ENCODE data around the gene RP2. TPM values are rescaled to one million over a fixed set of nuclear protein-coding genes. Genes with fewer than 3 reads are reported as not detected.

Gene RP2
- total and polyA plus RNA-seq, 9 donors, result 4.8 to 9.5 (median 7.0) TPM

GRCh38 chrX:46920235-46920634, 83.4 kb downstream of the RP2 start:
- Histone ChIP-seq H3K27me3 (no peaks in the 10 kb centered on the region), H3K36me3 (no peaks in the 10 kb centered on the region), H3K4me1 (ENCODE audit: insufficient read depth) (no peaks in the 10 kb centered on the region), H3K4me3 (no peak overlapping the region), H3K9me3 (no peaks in the 10 kb centered on the region), H3K27ac (no peak overlapping the region)
- WGBS, 3 donors, result 57 to 66% (median 64%) methylated on average over 4 of the region's 4 CpGs
- TF ChIP-seq EP300 (IDR thresholded peaks at IDR 0.05) (no peak), POLR2A (IDR thresholded peaks at IDR 0.05) (no peak)
- TF ChIP-seq, protein P1, sequence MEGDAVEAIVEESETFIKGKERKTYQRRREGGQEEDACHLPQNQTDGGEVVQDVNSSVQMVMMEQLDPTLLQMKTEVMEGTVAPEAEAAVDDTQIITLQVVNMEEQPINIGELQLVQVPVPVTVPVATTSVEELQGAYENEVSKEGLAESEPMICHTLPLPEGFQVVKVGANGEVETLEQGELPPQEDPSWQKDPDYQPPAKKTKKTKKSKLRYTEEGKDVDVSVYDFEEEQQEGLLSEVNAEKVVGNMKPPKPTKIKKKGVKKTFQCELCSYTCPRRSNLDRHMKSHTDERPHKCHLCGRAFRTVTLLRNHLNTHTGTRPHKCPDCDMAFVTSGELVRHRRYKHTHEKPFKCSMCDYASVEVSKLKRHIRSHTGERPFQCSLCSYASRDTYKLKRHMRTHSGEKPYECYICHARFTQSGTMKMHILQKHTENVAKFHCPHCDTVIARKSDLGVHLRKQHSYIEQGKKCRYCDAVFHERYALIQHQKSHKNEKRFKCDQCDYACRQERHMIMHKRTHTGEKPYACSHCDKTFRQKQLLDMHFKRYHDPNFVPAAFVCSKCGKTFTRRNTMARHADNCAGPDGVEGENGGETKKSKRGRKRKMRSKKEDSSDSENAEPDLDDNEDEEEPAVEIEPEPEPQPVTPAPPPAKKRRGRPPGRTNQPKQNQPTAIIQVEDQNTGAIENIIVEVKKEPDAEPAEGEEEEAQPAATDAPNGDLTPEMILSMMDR (IDR thresholded peaks at IDR 0.05), result no peak
- no peak for DNase-seq
- intact Hi-C loops (cut with DNase I), result no loop called here

- 65 to 77% (median 76%) methylated on average over 1 of the region's 1 CpG for WGBS, 3 donors
- intact Hi-C loops (cut with DNase I), result no loop called here
- Histone ChIP-seq H3K27ac (no peak overlapping the region), H3K4me1 (ENCODE audit: insufficient read depth) (no peaks in the 10 kb centered on the region), H3K36me3 (no peaks in the 10 kb centered on the region), H3K27me3 (no peaks in the 10 kb centered on the region), H3K4me3 (no peak overlapping the region), H3K9me3 (no peaks in the 10 kb centered on the region)
- TF ChIP-seq EP300 (IDR thresholded peaks at IDR 0.05), result no peak
- no peak for TF ChIP-seq POLR2A (IDR thresholded peaks at IDR 0.05)
- TF ChIP-seq, protein P1 (IDR thresholded peaks at IDR 0.05), result no peak
- no peak for DNase-seq
Measured at GRCh38 chrX:46922611-46923010, 85.8 kb downstream of the RP2 start.

GRCh38 chrX:46927718-46928117, 90.9 kb downstream of the RP2 start:
- TF ChIP-seq EP300 (IDR thresholded peaks at IDR 0.05), result no peak
- Histone ChIP-seq H3K4me1 (ENCODE audit: insufficient read depth) (no peaks in the 10 kb centered on the region), H3K27ac (no peak overlapping the region), H3K36me3 (no peaks in the 10 kb centered on the region), H3K9me3 (no peaks in the 10 kb centered on the region), H3K27me3 (no peaks in the 10 kb centered on the region), H3K4me3 (no peak overlapping the region)
- DNase-seq, result no peak
- 87 to 92% (median 90%) methylated on average over 3 of the region's 3 CpGs for WGBS, 3 donors
- intact Hi-C loops (cut with DNase I), result no loop called here

DNA sequence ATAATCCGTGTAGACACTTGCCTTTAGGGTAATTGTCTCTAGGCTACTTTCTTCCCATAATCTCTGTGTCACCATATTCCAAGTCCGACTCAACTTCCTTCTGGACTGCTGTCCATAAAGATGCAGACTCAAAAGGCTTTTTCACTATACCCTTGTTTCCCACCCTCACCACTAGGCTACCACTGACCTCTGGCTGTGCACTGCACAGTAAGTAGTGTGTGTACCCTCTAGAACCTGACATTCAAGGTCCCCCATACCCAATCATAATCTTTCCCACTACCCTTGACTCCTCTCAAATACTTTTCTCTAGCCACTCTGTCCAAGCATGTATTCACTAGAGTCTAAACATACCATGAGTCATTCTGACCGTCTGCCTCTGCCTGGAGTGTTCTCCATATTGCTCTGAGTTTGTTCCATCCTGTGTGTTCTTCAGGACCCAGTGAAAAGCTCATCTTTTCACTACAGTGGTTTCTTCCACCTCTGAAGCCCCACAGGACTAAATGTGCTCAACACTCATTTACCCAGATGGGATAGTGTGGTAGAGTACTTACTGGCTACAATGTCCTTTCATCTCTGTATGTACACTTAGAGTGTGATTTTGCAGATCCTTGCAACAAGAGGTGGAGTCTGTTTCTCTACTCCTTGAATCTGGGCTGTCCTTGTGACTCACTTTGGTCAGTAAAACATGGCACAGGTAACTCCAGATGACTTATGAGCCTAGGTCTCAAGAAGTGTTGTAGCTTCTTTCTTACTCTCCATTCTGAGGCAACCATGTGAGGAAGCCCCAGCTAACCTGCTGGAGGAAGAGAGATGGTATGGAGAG, 92.8 kb downstream of the RP2 start:
- no peaks in the 10 kb centered on the region for H3K36me3 ChIP-seq
- WGBS, 3 donors, result 44 to 51% (median 46%) methylated on average over 3 of the region's 3 CpGs
- no peaks in the 10 kb centered on the region for H3K4me1 ChIP-seq (ENCODE audit: insufficient read depth)
- no peak for DNase-seq
- TF ChIP-seq POLR2A (IDR thresholded peaks at IDR 0.05) (no peak), EP300 (IDR thresholded peaks at IDR 0.05) (no peak)
- TF ChIP-seq, protein P1 (IDR thresholded peaks at IDR 0.05), result no peak
- intact Hi-C loops (cut with DNase I), result no loop called here
- no peak overlapping the region for H3K4me3 ChIP-seq
- no peak overlapping the region for H3K27ac ChIP-seq
- H3K27me3 ChIP-seq, result no peaks in the 10 kb centered on the region
- no peaks in the 10 kb centered on the region for H3K9me3 ChIP-seq

Other genes with a start within 250 kb of the RP2 start
- 10 to 100 TPM in 4 of 7 donors, 1 to 10 TPM in 3; 7.9 to 22.3 (median 10.8) TPM for gene SLC9A7, start 77.9 kb upstream of the RP2 start, total RNA-seq
- gene SLC9A7, start 77.9 kb upstream of the RP2 start, polyA plus RNA-seq, result 1 to 10 TPM; 2.2 to 6.1 TPM
- 10 to 100 TPM in 3 of 7 donors, 1 to 10 TPM in 4; 7.4 to 27.8 (median 9.7) TPM for gene JADE3, start 75.4 kb downstream of the RP2 start, total RNA-seq
- gene JADE3, start 75.4 kb downstream of the RP2 start, polyA plus RNA-seq, result 10 to 100 TPM in 1 of 2 donors, 1 to 10 TPM in 1; 5.2 to 11.2 TPM
- gene RGN, start 241.4 kb downstream of the RP2 start, total RNA-seq, result 10 to 100 TPM in 6 of 7 donors, 1 to 10 TPM in 1; 6.8 to 47.0 (median 16.5) TPM
- gene RGN, start 241.4 kb downstream of the RP2 start, polyA plus RNA-seq, result 10 to 100 TPM; 15.6 to 49.4 TPM